H54 (cell line): ENCODE data around the gene CTNNBL1.

Source experiments
- DNase-seq: peaks from one replicate; pipeline ENCODE4 v3.0.0; 2011; ENCODE audit warnings: low spot score, mixed read lengths; ENCODE audit not compliant: insufficient read length
- FAIRE-seq: peaks from 3 replicates; lab custom pipeline; 2011; peaks lifted over from hg19 to GRCh38; lab: Jason Lieb, UNC
- POLR2A ChIP-seq: IDR thresholded peaks from 2 replicates; pipeline ENCODE4 v1.6.1; 2011; ENCODE audit warnings: low read depth, mild to moderate bottlenecking, low read length

The CTNNBL1 gene

GRCh38 chr20:37729452-37729851 is 35.6 kb downstream of the CTNNBL1 start:
- FAIRE-seq (no peak), DNase-seq (no peak)
- TF ChIP-seq POLR2A: no peak

- FAIRE-seq (no peak), DNase-seq (peak; percentile 18)
- TF ChIP-seq POLR2A: no peak
Measured at GRCh38 chr20:37729909-37730308, 36.1 kb downstream of the CTNNBL1 start.

GRCh38 chr20:37733416-37733815 is 39.6 kb downstream of the CTNNBL1 start:
- FAIRE-seq (no peak), DNase-seq (no peak)
- no peak for TF ChIP-seq POLR2A

- DNase-seq: no peak
- no peak for TF ChIP-seq POLR2A
- FAIRE-seq: no peak
Measured at GRCh38 chr20:37734228-37734985, 40.6 kb downstream of the CTNNBL1 start.

GRCh38 chr20:37735541-37735940 is 41.7 kb downstream of the CTNNBL1 start:
- TF ChIP-seq POLR2A: no peak
- no peak for FAIRE-seq

GRCh38 chr20:37736132-37736531 is 42.3 kb downstream of the CTNNBL1 start:
- FAIRE-seq (no peak), DNase-seq (no peak)
- TF ChIP-seq POLR2A: no peak

More at GRCh38 chr20:37735541-37735940, 41.7 kb downstream of the CTNNBL1 start:
- no peak for DNase-seq

GRCh38 chr20:37737826-37738420 is 44.1 kb downstream of the CTNNBL1 start:
- DNase-seq: no peak
- TF ChIP-seq POLR2A: no peak
- FAIRE-seq: no peak

- DNase-seq (peak; percentile 21), FAIRE-seq (no peak)
- no peak for TF ChIP-seq POLR2A
Measured at GRCh38 chr20:37741055-37741454, 47.2 kb downstream of the CTNNBL1 start.

- TF ChIP-seq POLR2A: no peak
- FAIRE-seq (no peak), DNase-seq (no peak)
Measured at GRCh38 chr20:37741570-37741969, 47.7 kb downstream of the CTNNBL1 start.

- TF ChIP-seq POLR2A: no peak
- FAIRE-seq (no peak), DNase-seq (no peak)
Measured at GRCh38 chr20:37742131-37742530, 48.3 kb downstream of the CTNNBL1 start.

GRCh38 chr20:37744347-37744746 is 50.5 kb downstream of the CTNNBL1 start:
- FAIRE-seq (no peak), DNase-seq (no peak)
- TF ChIP-seq POLR2A: no peak

GRCh38 chr20:37745553-37745952 is 51.7 kb downstream of the CTNNBL1 start:
- DNase-seq (no peak), FAIRE-seq (no peak)
- no peak for TF ChIP-seq POLR2A

- no peak for DNase-seq
- TF ChIP-seq POLR2A: no peak
- no peak for FAIRE-seq
Measured at GRCh38 chr20:37748015-37748414, 54.2 kb downstream of the CTNNBL1 start.

- no peak for DNase-seq
- no peak for TF ChIP-seq POLR2A
- FAIRE-seq: no peak
Measured at GRCh38 chr20:37749218-37749617, 55.4 kb downstream of the CTNNBL1 start.
